HEK293T (cell line): ENCODE results near the gene SRGAP3.

Source experiments
- ARNT ChIP-seq: fragments of 450-650 bp; IDR thresholded peaks from 2 replicates; pipeline ENCODE4 v1.6.1; 2017; ENCODE audit warnings: mild to moderate bottlenecking
- FOXM1 ChIP-seq: fragments of 450-650 bp; IDR thresholded peaks from 2 replicates; pipeline ENCODE4 v1.6.1; 2017; ENCODE audit warnings: mild to moderate bottlenecking, borderline replicate concordance
- NFRKB ChIP-seq: fragments of 450-650 bp; IDR thresholded peaks from 2 replicates; pipeline ENCODE4 v1.6.1; 2016; ENCODE audit warnings: mild to moderate bottlenecking, moderate library complexity
- SP1 ChIP-seq: fragments of 450-650 bp; IDR thresholded peaks from 2 replicates; pipeline ENCODE4 v1.6.1; 2017
- ZNF384 ChIP-seq: fragments of 450-650 bp; IDR thresholded peaks from 2 replicates; pipeline ENCODE4 v1.6.1; 2016

DNA sequence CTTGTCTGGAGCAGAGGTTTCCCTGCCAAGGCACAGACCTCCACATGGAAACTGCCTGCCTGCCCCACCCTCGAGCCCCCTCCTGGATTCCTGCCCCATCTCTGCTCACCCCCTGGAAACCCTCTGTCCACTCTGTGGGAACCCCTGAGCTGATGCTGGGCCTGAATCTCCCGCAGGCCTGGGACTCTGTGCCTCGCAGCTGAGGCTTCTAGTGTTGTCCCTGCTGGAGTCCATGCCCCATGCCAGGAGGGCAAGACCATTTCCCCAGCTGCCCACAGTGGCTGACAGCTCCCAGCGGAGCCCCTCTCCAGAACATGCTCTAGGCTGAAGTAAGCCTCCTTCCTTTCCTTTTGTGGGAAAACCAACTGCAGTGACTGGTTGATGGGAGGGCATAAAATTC lies 46.9 kb downstream of the SRGAP3 start:
- TF ChIP-seq ZNF384, result no peak
- no peak for TF ChIP-seq SP1
- TF ChIP-seq ARNT, result no peak
- TF ChIP-seq FOXM1, result no peak
- no peak for TF ChIP-seq NFRKB
